WTC11 (cell line): ENCODE results near the gene LRRC8C.

ENCODE experiments used
- CREB1 ChIP-seq: sonication (generic); formaldehyde crosslinking; IDR thresholded peaks from 2 replicates; pipeline ENCODE4 v1.8.0; 2023; ENCODE audit warnings: mild to moderate bottlenecking, missing genetic modification reagents
- CTCF ChIP-seq: fragments of 200-600 bp; IDR thresholded peaks from 2 replicates; pipeline ENCODE4 v1.8.0; 2022; ENCODE audit warnings: antibody characterized with exemption
- MAX ChIP-seq: sonication (generic); formaldehyde crosslinking; IDR thresholded peaks from 2 replicates; pipeline ENCODE4 v1.8.0; 2022; ENCODE audit warnings: mild to moderate bottlenecking, missing genetic modification reagents
- SP1 ChIP-seq: sonication (generic); formaldehyde crosslinking; conservative IDR thresholded peaks from 2 replicates; pipeline ENCODE4 v1.8.1; 2022; ENCODE audit warnings: missing genetic modification reagents
- ZBTB43 ChIP-seq: sonication (generic); formaldehyde crosslinking; IDR thresholded peaks from 2 replicates; pipeline ENCODE4 v1.8.1; 2023; ENCODE audit warnings: mild to moderate bottlenecking, missing genetic modification reagents
- ZNF512 ChIP-seq: sonication (generic); formaldehyde crosslinking; IDR thresholded peaks from 2 replicates; pipeline ENCODE4 v1.8.1; 2022; ENCODE audit warnings: missing genetic modification reagents, borderline replicate concordance
- ZSCAN18 ChIP-seq: fragments of 250-450 bp; sonication (Bioruptor Pico); IDR thresholded peaks from 2 replicates; pipeline ENCODE4 v2.1.2; 2022; ENCODE audit warnings: mild to moderate bottlenecking, moderate library complexity
- TF ChIP-seq, protein P1 (sequence below): sonication (generic); formaldehyde crosslinking; IDR thresholded peaks from 2 replicates; pipeline ENCODE4 v1.8.1; 2023; ENCODE audit warnings: mild to moderate bottlenecking, missing genetic modification reagents
- TF ChIP-seq, protein P2 (sequence below): sonication (generic); formaldehyde crosslinking; IDR thresholded peaks from 2 replicates; pipeline ENCODE4 v1.8.1; 2022; ENCODE audit warnings: low read depth, missing genetic modification reagents, borderline replicate concordance

- no peak for TF ChIP-seq CTCF
- TF ChIP-seq, protein P1, sequence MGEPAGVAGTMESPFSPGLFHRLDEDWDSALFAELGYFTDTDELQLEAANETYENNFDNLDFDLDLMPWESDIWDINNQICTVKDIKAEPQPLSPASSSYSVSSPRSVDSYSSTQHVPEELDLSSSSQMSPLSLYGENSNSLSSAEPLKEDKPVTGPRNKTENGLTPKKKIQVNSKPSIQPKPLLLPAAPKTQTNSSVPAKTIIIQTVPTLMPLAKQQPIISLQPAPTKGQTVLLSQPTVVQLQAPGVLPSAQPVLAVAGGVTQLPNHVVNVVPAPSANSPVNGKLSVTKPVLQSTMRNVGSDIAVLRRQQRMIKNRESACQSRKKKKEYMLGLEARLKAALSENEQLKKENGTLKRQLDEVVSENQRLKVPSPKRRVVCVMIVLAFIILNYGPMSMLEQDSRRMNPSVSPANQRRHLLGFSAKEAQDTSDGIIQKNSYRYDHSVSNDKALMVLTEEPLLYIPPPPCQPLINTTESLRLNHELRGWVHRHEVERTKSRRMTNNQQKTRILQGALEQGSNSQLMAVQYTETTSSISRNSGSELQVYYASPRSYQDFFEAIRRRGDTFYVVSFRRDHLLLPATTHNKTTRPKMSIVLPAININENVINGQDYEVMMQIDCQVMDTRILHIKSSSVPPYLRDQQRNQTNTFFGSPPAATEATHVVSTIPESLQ (CRISPR knock-in tag) = no peak
- TF ChIP-seq SP1 = no peak
- TF ChIP-seq ZBTB43 (CRISPR knock-in tag) = no peak
- TF ChIP-seq ZSCAN18 (CRISPR knock-in tag) = no peak
- TF ChIP-seq CREB1 (CRISPR knock-in tag) = no peak
- TF ChIP-seq ZNF512 (CRISPR knock-in tag) = no peak
- TF ChIP-seq, protein P2, sequence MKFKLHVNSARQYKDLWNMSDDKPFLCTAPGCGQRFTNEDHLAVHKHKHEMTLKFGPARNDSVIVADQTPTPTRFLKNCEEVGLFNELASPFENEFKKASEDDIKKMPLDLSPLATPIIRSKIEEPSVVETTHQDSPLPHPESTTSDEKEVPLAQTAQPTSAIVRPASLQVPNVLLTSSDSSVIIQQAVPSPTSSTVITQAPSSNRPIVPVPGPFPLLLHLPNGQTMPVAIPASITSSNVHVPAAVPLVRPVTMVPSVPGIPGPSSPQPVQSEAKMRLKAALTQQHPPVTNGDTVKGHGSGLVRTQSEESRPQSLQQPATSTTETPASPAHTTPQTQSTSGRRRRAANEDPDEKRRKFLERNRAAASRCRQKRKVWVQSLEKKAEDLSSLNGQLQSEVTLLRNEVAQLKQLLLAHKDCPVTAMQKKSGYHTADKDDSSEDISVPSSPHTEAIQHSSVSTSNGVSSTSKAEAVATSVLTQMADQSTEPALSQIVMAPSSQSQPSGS (CRISPR knock-in tag) = no peak
- no peak for TF ChIP-seq MAX (CRISPR knock-in tag)
These were observed 21.2 kb upstream of the LRRC8C start for GRCh38 chr1:89611721-89612120.
